Omental fat pad (tissue), 4 donors: Measurements from ENCODE around the gene ATG13. TPM values are rescaled to one million over a fixed set of nuclear protein-coding genes. Genes with fewer than 3 reads are reported as not detected.
A peak's percentile ranks its signal among the peaks of the same experiment; 100 is the strongest.

ENCODE experiments used
- ATAC-seq: fragments of 150-250 bp; one replicate; pipeline ENCODE4 v1.9.1; 2016; ENCODE audit warnings: mild to moderate bottlenecking, moderate library complexity; ENCODE audit not compliant: low FRiP score
- DNase-seq: peaks from one replicate; pipeline ENCODE4 v3.0.0-alpha.2; 2019; ENCODE audit warnings: low spot score
- CTCF ChIP-seq, 3 donors: fragments of 450-650 bp; IDR thresholded peaks; one replicate each; pipeline ENCODE4 v1.5.1; 2016 to 2017; ENCODE audit warnings: antibody characterized with exemption in 3 of 3, mild to moderate bottlenecking in 3 of 3, moderate library complexity in 2 of 3
- total RNA-seq, 4 donors: library from RNA; depleted of rRNA; stranded (reverse); fragments of >200 nt; gene quantifications; one replicate each; pipeline ENCODE4 v1.1.0, GENCODE V29; 2016

ATG13 gene
- total RNA-seq, 4 donors from 2014 or later, result 73.7 to 137 (median 83.3) TPM

- DNase-seq (no peak), ATAC-seq (no peak)
- no peak for TF ChIP-seq CTCF (IDR thresholded peaks at IDR 0.05)
Measured at GRCh38 chr11:46695345-46696211, 78.2 kb downstream of the ATG13 start.

GRCh38 chr11:46696212-46696558 lies 78.8 kb downstream of the ATG13 start:
- ATAC-seq (no peak), DNase-seq (no peak)
- no peak for TF ChIP-seq CTCF (IDR thresholded peaks at IDR 0.05)

- ATAC-seq (no peak), DNase-seq (no peak)
- TF ChIP-seq CTCF (IDR thresholded peaks at IDR 0.05), result no peak
Measured at GRCh38 chr11:46697303-46697702, 80.0 kb downstream of the ATG13 start.

GRCh38 chr11:46697723-46698122 lies 80.4 kb downstream of the ATG13 start:
- ATAC-seq (no peak), DNase-seq (no peak)
- no peak for TF ChIP-seq CTCF (IDR thresholded peaks at IDR 0.05)

- TF ChIP-seq CTCF (IDR thresholded peaks at IDR 0.05), result no peak
- DNase-seq (no peak), ATAC-seq (no peak)
Measured at GRCh38 chr11:46698597-46698996, 81.2 kb downstream of the ATG13 start.

- TF ChIP-seq CTCF (IDR thresholded peaks at IDR 0.05), result no peak
- DNase-seq, result peak; percentile 98
- peak; percentile 98 for ATAC-seq
Measured at GRCh38 chr11:46700241-46701077, 83.1 kb downstream of the ATG13 start, which contains the start of the genes ARHGAP1 and ZNF408. Gene ARHGAP1, minus strand, starts transcription at chr11:46700619. Its CDS starts 4,512 bp downstream, at chr11:46696107. Gene ZNF408, plus strand, starts transcription at chr11:46701031. Its CDS starts 17 bp downstream, at chr11:46701048.
